ENCODE data around the gene DLX2. TPM values are rescaled to one million over a fixed set of nuclear protein-coding genes. Genes with fewer than 3 reads are reported as not detected.

DLX2 gene
- total and polyA plus RNA-seq, 2 of the 13 experiments (the other 11 are each of a cell fraction or from before 2014, with no cell fraction given) = 0.07 to 0.15 TPM

GRCh38 chr2:172080641-172081220, 22.0 kb downstream of the DLX2 start:
- H3K4me1 ChIP-seq (ENCODE audit: insufficient read depth, low read length) = peaks cover 54% of the 10 kb centered on the region
- H3K4me2 ChIP-seq (ENCODE audit: low read depth, low read length) = peak overlapping the region; percentile 58
- POLR2A ChIA-PET = interaction anchor here (2.5 kb wide), 1 partner anchor 28 kb away, joined by 9 read pairs; no protein-coding TSS in a partner anchor
- in situ Hi-C loops (cut with HindIII; ENCODE audit: extremely low pct_ligation_motif_present, low pct_unique_long_range_greater_than_20kb) (no loop called here), intact Hi-C loops (cut with micrococcal nuclease; ENCODE audit: unreplicated experiment) (no loop called here)
- DNase-seq (ENCODE audit: low spot score) = no peak
- FAIRE-seq = no peak
- H3K27ac ChIP-seq (ENCODE audit: extremely low read length, insufficient read depth, low read length) = no peak overlapping the region
- no peak for ATAC-seq
- H3K4me3 ChIP-seq (replicated peaks in 1 of 3; ENCODE audit: insufficient read depth in 1 of 3, low read depth in 2 of 3, low read length in 3 of 3) = peak overlapping the region in 2 of 3 experiments; percentile 7 to 16; a peak in 1 of 6 replicates
- no peaks in the 10 kb centered on the region for H4K20me1 ChIP-seq (ENCODE audit: insufficient read depth, low read length)
- H3K9ac ChIP-seq (ENCODE audit: insufficient read depth, low read depth, low read length) = no peak overlapping the region
- no TSS peak for BruUV-seq (replicated peaks)
- no peaks in the 10 kb centered on the region for H3K79me2 ChIP-seq (ENCODE audit: insufficient read depth, low read length)
- WGBS (ENCODE audit: low lambda C conversion rate) = 69% methylated on average over 25 of the region's 25 CpGs
- H2AFZ ChIP-seq (ENCODE audit: low read length) = no peak overlapping the region
- CTCF ChIA-PET (ENCODE audit: low intra/inter-chr PET ratio, low total read pairs) = no interaction called here
- no peaks in the 10 kb centered on the region for H3K36me3 ChIP-seq (replicated peaks in 1 of 2; ENCODE audit: control insufficient read depth in 1 of 2, insufficient read depth in 2 of 2, low read length in 2 of 2)
- peaks cover 7 to 41% of the 10 kb centered on the region in 2 experiments; a peak in 4 of 5 replicates for H3K27me3 ChIP-seq (ENCODE audit: control insufficient read depth in 1 of 2, insufficient read depth in 2 of 2, low read length in 2 of 2)
- no peaks in the 10 kb centered on the region for H3K9me3 ChIP-seq (ENCODE audit: low read length)
- TF ChIP-seq ZNF362 (CRISPR knock-in tag; IDR thresholded peaks at IDR 0.05; ENCODE audit: borderline replicate concordance) = no peak
- TF ChIP-seq, protein P1, sequence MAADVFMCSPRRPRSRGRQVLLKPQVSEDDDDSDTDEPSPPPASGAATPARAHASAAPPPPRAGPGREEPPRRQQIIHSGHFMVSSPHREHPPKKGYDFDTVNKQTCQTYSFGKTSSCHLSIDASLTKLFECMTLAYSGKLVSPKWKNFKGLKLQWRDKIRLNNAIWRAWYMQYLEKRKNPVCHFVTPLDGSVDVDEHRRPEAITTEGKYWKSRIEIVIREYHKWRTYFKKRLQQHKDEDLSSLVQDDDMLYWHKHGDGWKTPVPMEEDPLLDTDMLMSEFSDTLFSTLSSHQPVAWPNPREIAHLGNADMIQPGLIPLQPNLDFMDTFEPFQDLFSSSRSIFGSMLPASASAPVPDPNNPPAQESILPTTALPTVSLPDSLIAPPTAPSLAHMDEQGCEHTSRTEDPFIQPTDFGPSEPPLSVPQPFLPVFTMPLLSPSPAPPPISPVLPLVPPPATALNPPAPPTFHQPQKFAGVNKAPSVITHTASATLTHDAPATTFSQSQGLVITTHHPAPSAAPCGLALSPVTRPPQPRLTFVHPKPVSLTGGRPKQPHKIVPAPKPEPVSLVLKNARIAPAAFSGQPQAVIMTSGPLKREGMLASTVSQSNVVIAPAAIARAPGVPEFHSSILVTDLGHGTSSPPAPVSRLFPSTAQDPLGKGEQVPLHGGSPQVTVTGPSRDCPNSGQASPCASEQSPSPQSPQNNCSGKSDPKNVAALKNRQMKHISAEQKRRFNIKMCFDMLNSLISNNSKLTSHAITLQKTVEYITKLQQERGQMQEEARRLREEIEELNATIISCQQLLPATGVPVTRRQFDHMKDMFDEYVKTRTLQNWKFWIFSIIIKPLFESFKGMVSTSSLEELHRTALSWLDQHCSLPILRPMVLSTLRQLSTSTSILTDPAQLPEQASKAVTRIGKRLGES (CRISPR knock-in tag; IDR thresholded peaks at IDR 0.05; ENCODE audit: borderline replicate concordance) = no peak
- TF ChIP-seq ZNF710 (CRISPR knock-in tag; IDR thresholded peaks at IDR 0.05; ENCODE audit: borderline replicate concordance) = no peak
- TF ChIP-seq KDM4B (CRISPR knock-in tag; IDR thresholded peaks at IDR 0.05) = no peak
- TF ChIP-seq ZBTB1 (CRISPR knock-in tag; IDR thresholded peaks at IDR 0.05; ENCODE audit: borderline replicate concordance) = no peak
- TF ChIP-seq, protein P2, sequence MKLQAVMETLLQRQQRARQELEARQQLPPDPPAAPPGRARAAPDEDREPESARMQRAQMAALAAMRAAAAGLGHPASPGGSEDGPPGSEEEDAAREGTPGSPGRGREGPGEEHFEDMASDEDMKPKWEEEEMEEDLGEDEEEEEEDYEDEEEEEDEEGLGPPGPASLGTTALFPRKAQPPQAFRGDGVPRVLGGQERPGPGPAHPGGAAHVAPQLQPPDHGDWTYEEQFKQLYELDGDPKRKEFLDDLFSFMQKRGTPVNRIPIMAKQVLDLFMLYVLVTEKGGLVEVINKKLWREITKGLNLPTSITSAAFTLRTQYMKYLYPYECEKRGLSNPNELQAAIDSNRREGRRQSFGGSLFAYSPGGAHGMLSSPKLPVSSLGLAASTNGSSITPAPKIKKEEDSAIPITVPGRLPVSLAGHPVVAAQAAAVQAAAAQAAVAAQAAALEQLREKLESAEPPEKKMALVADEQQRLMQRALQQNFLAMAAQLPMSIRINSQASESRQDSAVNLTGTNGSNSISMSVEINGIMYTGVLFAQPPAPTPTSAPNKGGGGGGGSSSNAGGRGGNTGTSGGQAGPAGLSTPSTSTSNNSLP (IDR thresholded peaks at IDR 0.05; ENCODE audit: low read depth, low read length) = no peak
- TF ChIP-seq ZNF605 (CRISPR knock-in tag; IDR thresholded peaks at IDR 0.05) = 0 out of 2 replicates have a peak, but pooled peaks have one; percentile 1
- TF ChIP-seq ZMAT5 (CRISPR knock-in tag; IDR thresholded peaks at IDR 0.05; ENCODE audit: borderline replicate concordance, low read depth) = no peak
- no peak for TF ChIP-seq TBL1XR1 (IDR thresholded peaks at IDR 0.05; ENCODE audit: borderline replicate concordance, low read length, partially characterized antibody)
- TF ChIP-seq, protein P3, sequence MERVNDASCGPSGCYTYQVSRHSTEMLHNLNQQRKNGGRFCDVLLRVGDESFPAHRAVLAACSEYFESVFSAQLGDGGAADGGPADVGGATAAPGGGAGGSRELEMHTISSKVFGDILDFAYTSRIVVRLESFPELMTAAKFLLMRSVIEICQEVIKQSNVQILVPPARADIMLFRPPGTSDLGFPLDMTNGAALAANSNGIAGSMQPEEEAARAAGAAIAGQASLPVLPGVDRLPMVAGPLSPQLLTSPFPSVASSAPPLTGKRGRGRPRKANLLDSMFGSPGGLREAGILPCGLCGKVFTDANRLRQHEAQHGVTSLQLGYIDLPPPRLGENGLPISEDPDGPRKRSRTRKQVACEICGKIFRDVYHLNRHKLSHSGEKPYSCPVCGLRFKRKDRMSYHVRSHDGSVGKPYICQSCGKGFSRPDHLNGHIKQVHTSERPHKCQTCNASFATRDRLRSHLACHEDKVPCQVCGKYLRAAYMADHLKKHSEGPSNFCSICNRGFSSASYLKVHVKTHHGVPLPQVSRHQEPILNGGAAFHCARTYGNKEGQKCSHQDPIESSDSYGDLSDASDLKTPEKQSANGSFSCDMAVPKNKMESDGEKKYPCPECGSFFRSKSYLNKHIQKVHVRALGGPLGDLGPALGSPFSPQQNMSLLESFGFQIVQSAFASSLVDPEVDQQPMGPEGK (CRISPR knock-in tag; IDR thresholded peaks at IDR 0.05) = 0 out of 2 replicates have a peak, but pooled peaks have one; percentile 21
- no peak for TF ChIP-seq PRPF4 (IDR thresholded peaks at IDR 0.05; ENCODE audit: low read depth, low read length, poor library complexity, severe bottlenecking)
- no peak for TF ChIP-seq LCORL (IDR thresholded peaks at IDR 0.05)
- no peak for TF ChIP-seq LCORL (CRISPR knock-in tag; IDR thresholded peaks at IDR 0.05)
